ENCODE data around the gene LAT. TPM values are rescaled to one million over a fixed set of nuclear protein-coding genes. Genes with fewer than 3 reads are reported as not detected.

The LAT gene, protein sequence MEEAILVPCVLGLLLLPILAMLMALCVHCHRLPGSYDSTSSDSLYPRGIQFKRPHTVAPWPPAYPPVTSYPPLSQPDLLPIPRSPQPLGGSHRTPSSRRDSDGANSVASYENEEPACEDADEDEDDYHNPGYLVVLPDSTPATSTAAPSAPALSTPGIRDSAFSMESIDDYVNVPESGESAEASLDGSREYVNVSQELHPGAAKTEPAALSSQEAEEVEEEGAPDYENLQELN
- total RNA-seq (1 to 10 TPM; 1.9 to 3.4 (median 2.2) TPM), polyA plus RNA-seq (10 to 100 TPM; 25.3 to 26.0 TPM)

DNA sequence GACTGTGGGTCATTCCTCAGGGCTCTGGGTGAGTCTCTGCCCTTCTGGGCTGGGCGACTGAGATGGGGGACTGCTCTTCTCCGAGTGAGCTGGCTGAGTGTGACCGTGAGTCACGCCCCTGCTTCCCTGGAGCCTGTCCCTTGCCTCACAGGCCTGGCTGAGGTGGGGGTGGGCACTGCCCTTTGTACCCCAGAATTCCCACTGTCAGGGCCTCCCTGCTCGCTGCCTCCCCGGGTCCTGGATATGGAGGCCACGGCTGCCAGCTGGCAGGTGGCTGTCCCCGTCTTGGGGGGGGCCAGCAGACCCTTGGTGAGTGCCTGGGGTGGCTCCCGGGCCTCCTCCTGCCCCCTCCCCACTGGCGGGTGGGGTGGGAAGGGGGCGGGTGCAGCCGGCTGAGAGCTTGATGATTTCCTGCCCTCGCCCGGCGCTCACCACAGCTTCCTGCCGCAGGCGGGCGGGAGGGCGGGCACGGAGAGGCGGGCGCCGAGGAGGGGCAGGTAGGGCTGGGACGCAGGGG, at the start of gene LAT:
Gene LAT, plus strand, starts transcription at position 434 of the 517 bp plus-strand sequence. CDS start 366 bp downstream, outside the sequence.
- no peaks in the 10 kb centered on the region for H3K4me1 ChIP-seq
- no peak within 1 kb of the TSS for H3K27ac ChIP-seq
- H3K36me3 ChIP-seq: peaks cover 0 to 17% (median 0%) of the 10 kb centered on the region in 3 donors
- TF ChIP-seq, protein P1, sequence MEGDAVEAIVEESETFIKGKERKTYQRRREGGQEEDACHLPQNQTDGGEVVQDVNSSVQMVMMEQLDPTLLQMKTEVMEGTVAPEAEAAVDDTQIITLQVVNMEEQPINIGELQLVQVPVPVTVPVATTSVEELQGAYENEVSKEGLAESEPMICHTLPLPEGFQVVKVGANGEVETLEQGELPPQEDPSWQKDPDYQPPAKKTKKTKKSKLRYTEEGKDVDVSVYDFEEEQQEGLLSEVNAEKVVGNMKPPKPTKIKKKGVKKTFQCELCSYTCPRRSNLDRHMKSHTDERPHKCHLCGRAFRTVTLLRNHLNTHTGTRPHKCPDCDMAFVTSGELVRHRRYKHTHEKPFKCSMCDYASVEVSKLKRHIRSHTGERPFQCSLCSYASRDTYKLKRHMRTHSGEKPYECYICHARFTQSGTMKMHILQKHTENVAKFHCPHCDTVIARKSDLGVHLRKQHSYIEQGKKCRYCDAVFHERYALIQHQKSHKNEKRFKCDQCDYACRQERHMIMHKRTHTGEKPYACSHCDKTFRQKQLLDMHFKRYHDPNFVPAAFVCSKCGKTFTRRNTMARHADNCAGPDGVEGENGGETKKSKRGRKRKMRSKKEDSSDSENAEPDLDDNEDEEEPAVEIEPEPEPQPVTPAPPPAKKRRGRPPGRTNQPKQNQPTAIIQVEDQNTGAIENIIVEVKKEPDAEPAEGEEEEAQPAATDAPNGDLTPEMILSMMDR (IDR thresholded peaks at IDR 0.05): no peak
- WGBS, 2 donors: 86 to 87% methylated on average over 18 to 24 of the region's 24 CpGs
- H3K4me3 ChIP-seq: no peak within 1 kb of the TSS
- DNase-seq: peak in 1 of 6 donors; percentile 63
- no peaks in the 10 kb centered on the region for H3K27me3 ChIP-seq
- peak in 3 of 4 donors; percentile 24 to 54 (median 40) for ATAC-seq
- intact Hi-C loops (cut with DNase I): no loop called here
- FAIRE-seq: no peak
- no peaks in the 10 kb centered on the region for H3K9me3 ChIP-seq

DNA sequence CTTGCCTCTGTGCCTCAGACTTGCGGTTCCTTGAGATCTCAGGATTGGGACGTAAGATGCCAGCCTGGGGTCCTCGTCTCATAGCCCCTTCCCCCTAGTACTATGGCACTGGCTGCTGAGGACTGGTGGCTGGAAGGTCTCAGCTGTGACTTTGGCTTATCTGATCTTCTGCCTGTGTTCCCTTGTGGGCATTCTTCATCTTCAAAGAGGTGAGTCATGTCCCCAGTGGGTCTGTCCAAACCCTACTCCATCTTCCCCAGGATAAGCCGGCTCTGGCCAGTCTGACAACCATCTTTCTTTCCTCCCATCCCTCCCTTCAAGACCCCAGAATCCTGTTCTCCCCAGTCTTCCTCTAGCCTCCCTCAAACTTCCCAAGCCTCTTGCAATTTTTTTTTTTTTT, 49.5 kb upstream of the LAT start:
- WGBS, 2 donors: 94 to 98% methylated on average over 4 of the region's 4 CpGs
- TF ChIP-seq, protein P1 (IDR thresholded peaks at IDR 0.05): no peak
- intact Hi-C loops (cut with DNase I): no loop called here
- Histone ChIP-seq H3K4me3 (no peak overlapping the region), H3K36me3 (no peaks in the 10 kb centered on the region), H3K4me1 (no peaks in the 10 kb centered on the region), H3K9me3 (no peaks in the 10 kb centered on the region), H3K27ac (no peak overlapping the region), H3K27me3 (no peaks in the 10 kb centered on the region)
- no peak for DNase-seq
- no peak for FAIRE-seq
- no peak for ATAC-seq

DNA sequence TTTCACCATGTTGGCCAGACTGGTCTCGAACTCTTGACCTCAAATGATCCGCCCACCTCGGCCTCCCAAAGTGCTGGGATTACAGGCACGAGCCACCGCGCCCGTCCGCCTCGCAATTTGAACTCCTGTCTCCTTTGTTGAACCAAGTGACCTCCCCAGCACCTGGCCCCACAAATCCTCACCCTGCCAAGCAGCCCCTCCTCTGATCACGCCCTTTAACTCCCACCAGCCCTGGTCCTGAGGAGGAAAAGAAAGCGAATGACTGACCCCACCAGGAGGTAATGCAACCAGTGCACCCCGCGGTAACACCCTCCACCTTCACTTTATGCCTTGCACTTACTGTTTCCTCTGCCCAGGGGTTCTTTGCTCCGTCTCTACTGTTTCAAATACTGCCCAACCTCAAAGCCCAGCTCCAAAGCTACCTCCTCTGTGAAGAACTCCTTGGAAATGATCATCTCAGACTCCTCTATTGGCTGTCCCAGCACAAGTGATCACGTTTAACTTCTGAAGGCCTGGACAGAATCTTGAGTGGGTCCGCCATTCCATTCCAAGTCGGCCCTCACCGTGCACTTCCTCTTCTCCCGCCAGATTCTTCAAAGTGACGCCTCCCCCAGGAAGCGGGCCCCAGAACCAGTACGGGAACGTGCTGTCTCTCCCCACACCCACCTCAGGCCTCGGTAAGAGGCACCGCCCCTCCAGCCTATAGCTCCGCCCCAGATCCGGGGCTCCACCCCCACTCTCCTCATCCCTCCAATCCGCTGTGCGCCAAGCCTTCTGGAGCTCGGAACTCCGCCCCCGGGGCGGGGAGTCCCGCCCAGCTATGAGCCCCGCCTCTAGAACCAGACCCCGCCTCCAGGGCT, 48.7 kb upstream of the LAT start:
- peak; percentile 69 to 92 (median 84) for DNase-seq
- Histone ChIP-seq H3K36me3 (no peaks in the 10 kb centered on the region), H3K27me3 (no peaks in the 10 kb centered on the region), H3K27ac (no peak overlapping the region), H3K4me1 (no peaks in the 10 kb centered on the region), H3K4me3 (peak overlapping the region in 2 of 4 donors; percentile 14 to 29), H3K9me3 (no peaks in the 10 kb centered on the region)
- ATAC-seq: peak; percentile 95 to 99 (median 98)
- TF ChIP-seq, protein P1 (IDR thresholded peaks at IDR 0.05): no peak
- intact Hi-C loops (cut with DNase I): no loop called here
- FAIRE-seq: no peak
- WGBS, 2 donors: 28 to 30% methylated on average over 36 of the region's 36 CpGs

DNA sequence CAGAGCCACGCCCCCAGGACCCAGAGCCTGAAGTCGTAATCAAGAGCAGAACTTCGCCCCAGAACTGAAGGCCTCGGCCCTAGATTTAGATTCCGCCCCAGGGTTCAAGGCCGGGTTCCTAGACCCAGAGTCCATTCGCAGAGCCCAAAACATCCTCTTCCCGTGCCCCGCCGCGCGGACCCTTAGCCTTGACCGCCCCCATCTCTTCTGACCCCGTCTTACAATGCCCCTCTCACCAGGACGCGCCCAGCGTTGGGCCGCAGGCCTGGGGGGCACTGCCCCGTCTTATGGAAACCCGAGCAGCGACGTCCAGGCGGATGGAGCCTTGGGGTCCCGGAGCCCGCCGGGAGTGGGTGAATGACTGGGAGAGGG, 48.1 kb upstream of the LAT start:
- peak in 1 of 6 donors; percentile 57 for DNase-seq
- 70% methylated on average over 26 of the region's 26 CpGs for WGBS, 2 donors
- intact Hi-C loops (cut with DNase I): no loop called here

More for the DNA sequence above, 48.1 kb upstream of the LAT start:
- Histone ChIP-seq H3K9me3 (no peaks in the 10 kb centered on the region), H3K27me3 (no peaks in the 10 kb centered on the region), H3K27ac (no peak overlapping the region), H3K36me3 (no peaks in the 10 kb centered on the region), H3K4me3 (no peak overlapping the region), H3K4me1 (no peaks in the 10 kb centered on the region)
- FAIRE-seq: no peak
- TF ChIP-seq, protein P1 (IDR thresholded peaks at IDR 0.05): no peak
- no peak for ATAC-seq
